ENCODE results near the gene TEX35.

TEX35 gene

DNA sequence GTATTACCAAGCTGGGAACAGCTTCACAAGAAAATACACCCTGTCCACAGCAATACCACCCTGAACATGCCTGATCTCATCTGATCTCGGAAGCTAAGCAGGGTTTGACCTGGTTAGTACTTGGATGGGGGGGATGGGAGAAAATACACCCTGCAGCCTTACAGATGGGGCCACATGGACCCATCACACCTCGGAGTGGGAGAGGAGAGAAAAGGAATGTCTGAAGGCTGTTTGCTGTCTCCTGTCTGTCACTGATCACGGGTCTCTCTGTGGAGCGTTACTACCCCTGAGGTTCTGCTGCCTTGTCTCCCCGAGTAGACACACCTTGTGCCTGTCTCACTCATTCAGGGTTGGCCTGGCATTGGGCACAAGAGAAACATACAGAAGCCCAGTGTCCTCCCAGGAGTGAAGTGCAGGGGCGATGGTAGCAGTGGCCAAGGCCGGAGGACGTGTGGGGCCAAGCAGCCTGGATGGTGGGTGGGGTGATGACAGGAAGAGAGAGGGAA lies 48.0 kb downstream of the TEX35 start:
- TF ChIP-seq, protein P1, sequence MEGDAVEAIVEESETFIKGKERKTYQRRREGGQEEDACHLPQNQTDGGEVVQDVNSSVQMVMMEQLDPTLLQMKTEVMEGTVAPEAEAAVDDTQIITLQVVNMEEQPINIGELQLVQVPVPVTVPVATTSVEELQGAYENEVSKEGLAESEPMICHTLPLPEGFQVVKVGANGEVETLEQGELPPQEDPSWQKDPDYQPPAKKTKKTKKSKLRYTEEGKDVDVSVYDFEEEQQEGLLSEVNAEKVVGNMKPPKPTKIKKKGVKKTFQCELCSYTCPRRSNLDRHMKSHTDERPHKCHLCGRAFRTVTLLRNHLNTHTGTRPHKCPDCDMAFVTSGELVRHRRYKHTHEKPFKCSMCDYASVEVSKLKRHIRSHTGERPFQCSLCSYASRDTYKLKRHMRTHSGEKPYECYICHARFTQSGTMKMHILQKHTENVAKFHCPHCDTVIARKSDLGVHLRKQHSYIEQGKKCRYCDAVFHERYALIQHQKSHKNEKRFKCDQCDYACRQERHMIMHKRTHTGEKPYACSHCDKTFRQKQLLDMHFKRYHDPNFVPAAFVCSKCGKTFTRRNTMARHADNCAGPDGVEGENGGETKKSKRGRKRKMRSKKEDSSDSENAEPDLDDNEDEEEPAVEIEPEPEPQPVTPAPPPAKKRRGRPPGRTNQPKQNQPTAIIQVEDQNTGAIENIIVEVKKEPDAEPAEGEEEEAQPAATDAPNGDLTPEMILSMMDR (IDR thresholded peaks at IDR 0.05; ENCODE audit: poor library complexity, severe bottlenecking) = no peak
- Histone ChIP-seq H3K4me3 (ENCODE audit: severe bottlenecking) (no peak overlapping the region), H3K9me3 (ENCODE audit: severe bottlenecking) (no peaks in the 10 kb centered on the region), H3K36me3 (ENCODE audit: low read depth) (no peaks in the 10 kb centered on the region), H3K27ac (ENCODE audit: poor library complexity, severe bottlenecking) (no peak overlapping the region), H3K4me1 (ENCODE audit: insufficient read depth, poor library complexity, severe bottlenecking) (no peaks in the 10 kb centered on the region), H3K27me3 (ENCODE audit: insufficient read depth, poor library complexity, severe bottlenecking) (no peaks in the 10 kb centered on the region)
- DNase-seq (ENCODE audit: low spot score) (no peak), ATAC-seq (ENCODE audit: low read depth) (no peak)

DNA sequence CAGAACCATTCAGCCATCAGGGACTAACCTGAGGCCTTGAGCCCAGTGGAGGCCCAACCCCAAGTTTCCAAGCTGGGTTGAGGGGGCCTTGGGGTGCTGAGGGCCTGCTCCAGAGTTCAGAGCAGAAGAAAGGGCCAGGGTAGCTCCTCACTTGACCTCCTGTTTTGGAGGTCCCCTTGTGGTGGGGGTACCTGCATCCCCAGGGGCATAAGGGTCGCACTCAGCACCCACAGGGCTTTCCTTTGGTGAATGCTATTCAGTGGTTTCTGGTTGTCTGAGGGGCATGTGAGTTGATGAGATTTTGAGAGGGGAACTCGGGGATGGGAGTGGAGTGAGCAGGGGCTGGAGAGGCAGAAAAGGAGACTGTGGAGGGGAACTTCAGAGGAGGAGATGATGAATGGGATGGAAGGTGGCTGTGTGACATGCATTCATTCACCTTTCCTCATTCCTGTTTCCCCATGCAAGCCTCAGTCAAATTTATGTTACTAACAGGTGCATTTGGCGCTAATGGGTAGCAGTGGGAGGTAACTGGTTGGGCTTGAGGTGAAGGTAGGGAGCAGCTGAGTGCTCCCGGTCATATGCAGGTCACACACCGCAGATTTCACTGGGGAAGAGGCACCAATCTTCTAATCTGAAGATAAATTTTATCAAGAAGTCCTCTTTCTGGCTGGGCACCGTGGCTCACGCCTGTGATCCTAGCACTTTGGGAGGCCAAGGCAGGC lies 50.4 kb downstream of the TEX35 start:
- Histone ChIP-seq H3K9me3 (ENCODE audit: severe bottlenecking) (no peaks in the 10 kb centered on the region), H3K4me1 (ENCODE audit: insufficient read depth, poor library complexity, severe bottlenecking) (no peaks in the 10 kb centered on the region), H3K36me3 (ENCODE audit: low read depth) (no peaks in the 10 kb centered on the region), H3K4me3 (ENCODE audit: severe bottlenecking) (no peak overlapping the region), H3K27ac (ENCODE audit: poor library complexity, severe bottlenecking) (no peak overlapping the region), H3K27me3 (ENCODE audit: insufficient read depth, poor library complexity, severe bottlenecking) (no peaks in the 10 kb centered on the region)
- no peak for DNase-seq (ENCODE audit: low spot score)
- ATAC-seq (ENCODE audit: low read depth) = no peak
- TF ChIP-seq, protein P1 (IDR thresholded peaks at IDR 0.05; ENCODE audit: poor library complexity, severe bottlenecking) = no peak

DNA sequence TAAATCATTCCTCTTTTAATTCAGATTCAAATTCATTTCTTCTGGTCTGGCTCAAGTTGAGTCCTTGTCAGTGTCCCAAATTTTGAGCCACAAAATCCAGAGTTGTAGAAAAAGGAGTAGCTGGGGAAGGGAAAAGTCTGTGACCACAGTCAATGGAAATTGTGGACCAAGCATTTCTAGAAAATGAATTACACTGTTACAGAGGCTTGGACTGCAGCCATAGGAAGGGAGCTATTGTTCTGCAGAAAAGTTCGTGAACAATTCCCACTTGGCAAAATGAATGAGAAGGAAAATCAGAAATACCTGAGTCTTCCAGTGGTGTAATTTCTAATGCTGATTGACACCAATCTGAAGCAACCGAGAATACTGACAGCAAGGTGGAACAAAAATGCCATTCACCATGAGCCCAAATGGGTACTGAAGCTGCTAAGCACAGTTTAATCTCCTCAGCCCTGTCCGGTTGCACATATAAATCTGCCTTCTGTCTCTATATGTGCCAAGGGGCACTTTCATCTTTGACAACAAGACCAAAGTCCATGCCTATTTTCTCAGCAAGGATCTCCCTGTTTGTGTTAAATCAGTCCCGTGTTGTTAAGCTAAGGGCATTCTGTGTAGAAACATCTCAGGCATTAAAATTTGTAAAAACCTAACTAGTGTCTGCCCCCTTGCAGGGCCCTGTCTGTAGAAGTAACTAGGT lies 51.3 kb downstream of the TEX35 start:
- TF ChIP-seq, protein P1 (IDR thresholded peaks at IDR 0.05; ENCODE audit: poor library complexity, severe bottlenecking) = no peak
- Histone ChIP-seq H3K36me3 (ENCODE audit: low read depth) (no peaks in the 10 kb centered on the region), H3K27me3 (ENCODE audit: insufficient read depth, poor library complexity, severe bottlenecking) (no peaks in the 10 kb centered on the region), H3K9me3 (ENCODE audit: severe bottlenecking) (no peaks in the 10 kb centered on the region), H3K27ac (ENCODE audit: poor library complexity, severe bottlenecking) (no peak overlapping the region), H3K4me3 (ENCODE audit: severe bottlenecking) (no peak overlapping the region), H3K4me1 (ENCODE audit: insufficient read depth, poor library complexity, severe bottlenecking) (no peaks in the 10 kb centered on the region)
- no peak for DNase-seq (ENCODE audit: low spot score)
- no peak for ATAC-seq (ENCODE audit: low read depth)

DNA sequence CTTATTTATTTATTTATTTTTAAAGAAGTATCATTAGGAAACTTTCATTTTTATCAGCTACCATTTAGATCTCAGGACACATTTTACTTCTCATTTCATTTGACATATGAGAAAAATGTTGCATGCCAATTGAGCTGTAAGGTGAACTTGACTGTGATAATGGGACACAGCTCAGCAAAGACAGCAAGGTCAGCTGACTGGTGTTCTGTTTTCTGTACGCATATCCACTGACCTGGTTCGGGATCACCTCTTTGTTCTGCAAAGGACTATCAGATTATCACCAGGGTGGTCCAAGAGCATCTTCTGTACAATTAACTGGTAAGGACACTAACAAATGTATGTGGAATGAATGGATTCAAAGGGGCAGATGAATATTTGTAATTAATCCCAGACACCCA lies 51.9 kb downstream of the TEX35 start:
- DNase-seq (ENCODE audit: low spot score) (no peak), ATAC-seq (ENCODE audit: low read depth) (no peak)
- Histone ChIP-seq H3K36me3 (ENCODE audit: low read depth) (no peaks in the 10 kb centered on the region), H3K4me3 (ENCODE audit: severe bottlenecking) (no peak overlapping the region), H3K4me1 (ENCODE audit: insufficient read depth, poor library complexity, severe bottlenecking) (no peaks in the 10 kb centered on the region), H3K27me3 (ENCODE audit: insufficient read depth, poor library complexity, severe bottlenecking) (no peaks in the 10 kb centered on the region), H3K27ac (ENCODE audit: poor library complexity, severe bottlenecking) (no peak overlapping the region), H3K9me3 (ENCODE audit: severe bottlenecking) (no peaks in the 10 kb centered on the region)
- TF ChIP-seq, protein P1 (IDR thresholded peaks at IDR 0.05; ENCODE audit: poor library complexity, severe bottlenecking) = no peak

DNA sequence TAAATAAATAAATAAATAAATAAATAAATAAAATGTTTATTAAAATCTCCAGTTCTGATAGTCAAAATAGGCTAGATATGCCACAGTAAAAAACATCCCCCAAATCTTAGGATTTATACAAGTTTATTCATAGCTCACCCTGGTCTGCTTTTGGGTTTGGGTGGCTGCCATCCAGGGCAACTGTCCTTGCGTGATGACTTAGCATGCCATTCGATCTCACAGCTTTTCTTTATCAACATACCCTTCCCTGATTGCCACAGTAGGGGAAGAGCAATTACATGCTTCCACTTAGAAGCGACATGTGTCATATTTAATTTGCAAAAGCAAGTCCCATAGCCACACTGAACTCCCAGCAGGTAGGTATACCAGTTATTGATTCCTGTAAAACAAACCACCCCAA lies 52.7 kb downstream of the TEX35 start:
- TF ChIP-seq, protein P1 (IDR thresholded peaks at IDR 0.05; ENCODE audit: poor library complexity, severe bottlenecking) = no peak
- no peak overlapping the region for H3K27ac ChIP-seq (ENCODE audit: poor library complexity, severe bottlenecking)
- no peak for ATAC-seq (ENCODE audit: low read depth)

More for the DNA sequence above, 52.7 kb downstream of the TEX35 start:
- Histone ChIP-seq H3K27me3 (ENCODE audit: insufficient read depth, poor library complexity, severe bottlenecking) (no peaks in the 10 kb centered on the region), H3K4me3 (ENCODE audit: severe bottlenecking) (no peak overlapping the region), H3K9me3 (ENCODE audit: severe bottlenecking) (no peaks in the 10 kb centered on the region), H3K36me3 (ENCODE audit: low read depth) (no peaks in the 10 kb centered on the region), H3K4me1 (ENCODE audit: insufficient read depth, poor library complexity, severe bottlenecking) (no peaks in the 10 kb centered on the region)
- no peak for DNase-seq (ENCODE audit: low spot score)
